GM18505 (cell line): ENCODE data around the gene CLSTN2.

Experiments
- ATAC-seq: cut with Tn5 transposase; IDR thresholded peaks from one replicate; pipeline ENCODE4 v1.9.1; 2021; ENCODE audit not compliant: unreplicated experiment
- POLR2A ChIP-seq: IDR thresholded peaks from 4 replicates; pipeline ENCODE4 v1.6.1; 2011; ENCODE audit warnings: borderline replicate concordance; ENCODE audit not compliant: insufficient read depth, insufficient read length; ENCODE audit errors: extremely low read depth

CLSTN2 gene

DNA sequence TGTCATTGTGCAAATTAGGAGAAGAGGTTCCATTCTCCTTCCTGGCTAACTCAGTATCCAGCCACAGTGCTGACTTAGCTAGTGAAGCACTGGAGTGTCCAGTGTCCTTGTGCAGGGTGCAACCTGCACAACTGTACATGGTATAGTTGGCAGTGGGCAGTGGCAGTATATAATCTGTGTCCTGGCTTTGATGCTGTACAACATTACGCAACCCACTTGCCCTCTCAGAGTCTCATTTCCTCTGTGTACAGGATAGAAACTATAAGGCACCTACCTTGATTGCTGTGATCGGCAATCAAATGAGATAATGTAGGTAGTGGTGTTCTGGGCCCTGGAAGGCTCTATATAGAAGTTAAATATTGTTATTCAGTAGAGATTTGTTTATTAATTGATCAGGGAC is 333.6 kb downstream of the CLSTN2 start:
- TF ChIP-seq POLR2A = no peak
- ATAC-seq = no peak

DNA sequence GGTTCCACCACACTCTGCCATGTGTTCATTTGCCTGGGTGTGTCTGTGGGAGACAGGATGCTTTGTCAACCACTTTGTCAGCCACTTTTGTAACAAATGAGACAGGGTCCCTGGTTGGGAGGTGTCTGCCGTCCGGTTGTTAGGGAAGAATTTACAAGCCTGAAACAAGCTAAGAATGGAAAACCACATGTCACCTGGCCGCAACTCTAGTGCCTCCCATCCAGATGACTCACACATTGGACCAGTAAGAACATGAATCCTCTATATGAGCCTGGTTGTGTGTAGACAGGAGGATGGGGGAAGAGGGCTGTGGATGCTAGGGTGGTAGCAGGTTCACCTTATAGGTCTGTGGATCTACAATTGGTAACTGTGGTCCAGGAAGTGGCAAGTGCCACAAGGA is 335.3 kb downstream of the CLSTN2 start:
- no peak for TF ChIP-seq POLR2A
- no peak for ATAC-seq

DNA sequence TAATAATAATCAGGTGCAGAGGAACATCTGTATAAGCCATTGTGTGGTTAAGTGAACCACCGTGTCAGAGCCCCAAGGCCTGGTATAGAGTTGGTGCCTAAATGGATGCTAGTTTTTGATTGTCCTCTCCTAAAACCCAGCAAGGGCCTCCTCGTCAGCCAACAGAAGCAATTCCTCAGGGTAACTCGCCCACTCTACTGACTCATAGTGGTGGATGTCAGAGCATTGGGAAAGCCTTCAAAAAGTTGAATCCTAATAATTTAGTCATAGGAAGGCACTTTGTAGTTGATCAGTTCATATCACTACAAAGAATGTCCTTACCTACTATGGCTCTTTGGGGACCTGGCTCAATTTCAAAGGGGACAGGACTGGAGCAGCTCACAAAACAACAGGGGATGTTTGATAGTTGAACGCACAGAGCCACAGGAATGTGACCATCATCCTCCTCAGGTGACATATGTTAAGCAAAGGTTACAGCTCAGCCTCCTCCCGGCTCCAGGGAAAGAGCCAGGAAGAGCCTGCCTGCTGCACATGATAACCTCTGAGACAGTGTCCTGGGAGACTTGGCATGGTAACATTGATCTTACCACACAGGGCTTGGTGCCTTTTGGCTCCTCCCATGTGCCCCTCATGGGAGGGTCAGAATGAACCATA is 338.7 kb downstream of the CLSTN2 start:
- ATAC-seq = no peak
- TF ChIP-seq POLR2A = no peak

DNA sequence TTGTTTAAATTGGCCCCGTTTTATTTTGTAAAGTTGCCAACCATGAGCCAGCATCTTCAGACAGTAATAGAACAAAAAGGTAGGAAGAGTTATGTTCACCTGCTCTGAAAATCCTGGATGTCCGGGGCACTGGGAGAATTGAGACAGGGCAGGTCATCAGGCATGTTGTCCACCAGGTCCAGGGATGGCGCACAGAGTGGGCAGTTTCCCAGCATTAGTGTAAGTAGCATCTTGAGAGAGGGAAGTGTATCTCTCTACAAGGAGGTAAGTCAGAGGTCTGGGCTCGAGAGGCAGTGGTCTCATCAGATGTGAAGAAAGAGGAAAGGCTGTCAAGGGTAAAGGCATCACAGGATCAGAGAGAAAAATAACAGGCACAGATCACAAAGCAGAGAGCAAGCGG is 339.4 kb downstream of the CLSTN2 start:
- no peak for TF ChIP-seq POLR2A
- ATAC-seq = no peak

DNA sequence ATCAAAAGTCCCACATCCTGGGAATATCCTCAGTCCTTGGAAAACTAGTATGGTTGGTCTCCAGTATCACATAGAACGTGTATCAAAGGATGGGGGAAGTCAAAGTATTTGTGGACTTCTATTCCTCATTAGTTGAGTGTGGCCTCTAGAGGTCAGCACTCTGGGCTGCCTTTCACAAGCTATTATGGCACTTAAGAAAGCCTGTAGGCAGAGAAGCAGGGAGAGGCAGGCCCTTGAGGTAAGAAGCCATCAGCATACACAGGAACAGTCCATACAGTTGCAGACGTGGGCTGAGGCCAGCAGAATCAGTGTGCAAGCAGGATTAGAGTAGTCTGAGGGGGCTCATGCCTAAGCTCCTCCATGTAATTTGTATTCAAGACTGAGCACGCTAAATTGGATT is 341.7 kb downstream of the CLSTN2 start:
- no peak for ATAC-seq
- TF ChIP-seq POLR2A = no peak

DNA sequence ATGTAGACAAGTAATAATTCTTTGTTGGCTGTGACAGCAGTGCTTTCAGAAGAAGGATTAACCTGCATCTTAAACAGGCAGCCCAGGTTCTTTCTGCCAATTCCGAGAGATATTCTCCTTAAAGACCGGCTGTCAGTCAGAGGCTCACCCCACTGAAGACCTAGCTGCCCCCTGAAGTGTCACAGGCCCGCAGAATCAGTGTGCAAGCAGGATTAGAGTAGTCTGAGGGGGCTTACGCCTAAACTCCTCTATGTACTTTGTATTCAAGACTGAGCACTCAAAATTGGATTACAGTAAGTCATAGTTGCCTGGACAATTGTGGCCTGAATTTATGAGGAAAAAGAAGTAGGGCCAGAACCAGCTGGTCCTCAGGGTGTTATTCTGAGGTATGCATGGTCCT is 342.9 kb downstream of the CLSTN2 start:
- no peak for TF ChIP-seq POLR2A
- no peak for ATAC-seq

DNA sequence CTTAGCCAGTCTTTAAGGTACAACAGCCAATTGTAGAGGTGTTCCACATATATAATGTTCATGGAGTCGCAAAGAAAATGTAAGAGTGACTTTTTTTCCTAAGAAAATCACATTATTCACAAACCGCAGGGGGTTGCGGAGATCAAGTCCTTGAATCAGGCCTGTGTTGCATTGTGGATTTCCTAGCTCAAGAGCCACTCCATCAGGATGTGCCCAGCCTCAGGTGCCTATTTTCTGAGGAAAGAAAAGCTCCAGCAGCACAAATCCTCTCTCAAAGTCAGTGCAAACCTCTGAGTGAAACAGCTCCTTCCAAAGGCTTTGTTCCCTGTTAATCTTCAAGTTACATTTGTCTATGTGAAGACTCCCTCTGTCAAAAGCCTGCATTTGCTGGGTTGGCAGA is 349.4 kb downstream of the CLSTN2 start:
- no peak for ATAC-seq
- no peak for TF ChIP-seq POLR2A

DNA sequence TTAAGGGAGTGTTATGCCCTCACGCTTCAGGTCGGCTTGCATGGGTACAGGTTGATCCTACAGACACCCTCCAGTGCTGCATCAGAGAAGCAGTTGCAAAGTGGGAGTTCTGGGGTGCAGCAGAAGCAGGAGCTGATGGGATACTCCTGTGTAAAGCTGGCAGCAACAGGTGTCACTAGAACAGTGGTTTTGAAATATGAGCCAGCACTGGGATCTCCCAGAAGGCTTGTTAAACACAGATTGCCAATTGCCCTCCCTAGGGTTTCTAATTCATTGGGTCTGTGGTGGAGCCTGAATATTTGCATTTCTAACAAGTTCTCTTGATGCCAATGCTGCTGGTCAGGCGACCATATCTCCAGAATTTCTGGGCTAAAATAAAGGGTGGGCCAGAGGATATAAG is 350.4 kb downstream of the CLSTN2 start:
- no peak for TF ChIP-seq POLR2A
- no peak for ATAC-seq

DNA sequence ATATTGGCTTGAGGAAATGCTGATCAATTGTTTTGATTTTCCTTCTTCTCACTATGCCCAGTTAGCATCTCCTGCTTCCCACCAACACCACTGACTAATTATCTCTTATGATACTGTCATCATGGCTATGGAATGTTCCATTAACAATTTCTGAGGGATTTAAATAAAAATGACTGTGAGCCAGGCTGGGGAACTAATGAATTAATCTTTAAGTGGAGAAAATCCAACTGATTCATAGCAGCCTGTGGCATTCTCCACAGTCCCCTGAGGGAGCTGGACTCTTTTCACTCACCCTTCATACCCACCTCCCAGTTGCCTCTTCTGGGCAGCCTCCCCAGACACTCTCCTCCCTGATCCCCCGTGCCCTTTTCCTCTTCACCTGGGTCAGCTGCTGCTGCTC is 353.6 kb downstream of the CLSTN2 start:
- ATAC-seq = no peak
- TF ChIP-seq POLR2A = no peak

DNA sequence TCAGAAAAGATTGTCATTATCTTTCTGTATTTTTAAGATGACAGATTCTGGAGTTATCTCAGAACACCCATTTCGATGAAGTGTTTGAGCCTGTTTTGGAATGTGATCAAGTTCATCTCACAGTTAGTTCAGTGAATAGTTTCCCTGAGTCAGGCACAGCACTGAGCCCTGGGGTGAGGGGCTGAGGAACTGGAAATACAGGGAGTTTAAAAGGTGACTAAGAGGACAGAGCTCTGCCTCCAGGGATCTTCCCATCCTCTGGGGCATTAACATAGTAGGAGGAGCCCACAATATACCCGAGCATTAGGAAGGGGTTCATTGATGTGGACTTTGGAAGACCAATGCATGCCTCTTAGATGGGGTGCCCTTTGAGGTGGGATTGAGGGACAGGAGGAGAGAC is 355.1 kb downstream of the CLSTN2 start:
- no peak for TF ChIP-seq POLR2A
- no peak for ATAC-seq

DNA sequence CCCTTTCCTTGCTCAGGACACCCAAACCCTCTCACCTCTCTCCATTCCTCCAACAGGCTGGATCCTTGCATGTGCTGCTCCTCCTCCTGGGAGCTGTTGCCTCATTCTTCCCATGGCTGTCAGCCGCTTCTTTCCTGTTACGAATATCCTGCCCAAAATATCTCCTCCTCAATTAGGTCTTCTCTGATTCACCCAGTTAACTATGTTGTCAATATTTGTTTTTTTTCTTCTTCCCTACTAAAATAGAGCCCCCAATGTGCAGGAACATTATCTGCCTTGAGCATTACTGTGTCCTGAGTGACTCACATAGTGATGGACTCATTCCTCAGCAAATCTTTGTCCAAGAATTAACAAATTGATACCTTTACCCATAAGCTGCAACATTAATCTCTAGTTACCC is 357.2 kb downstream of the CLSTN2 start:
- ATAC-seq = no peak
- TF ChIP-seq POLR2A = no peak

DNA sequence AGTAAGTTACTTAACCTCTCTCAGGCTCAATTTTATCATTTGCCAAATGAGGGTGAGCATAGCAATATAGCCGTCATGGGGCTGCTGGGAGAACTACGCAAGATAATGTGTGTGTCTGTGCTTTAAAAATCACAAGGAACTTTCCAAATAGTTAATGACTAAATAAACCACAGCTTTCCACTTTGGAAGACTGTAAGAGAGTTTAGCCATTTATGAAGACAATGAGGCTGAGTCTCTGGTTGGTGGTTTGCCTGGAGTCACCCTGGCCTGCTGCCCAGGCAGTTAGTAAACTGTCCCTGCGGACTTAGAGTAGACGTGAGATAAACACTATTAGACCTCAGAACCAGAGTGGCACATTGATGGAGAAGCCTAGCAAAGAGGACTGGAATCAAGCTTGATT is 357.7 kb downstream of the CLSTN2 start:
- no peak for TF ChIP-seq POLR2A

DNA sequence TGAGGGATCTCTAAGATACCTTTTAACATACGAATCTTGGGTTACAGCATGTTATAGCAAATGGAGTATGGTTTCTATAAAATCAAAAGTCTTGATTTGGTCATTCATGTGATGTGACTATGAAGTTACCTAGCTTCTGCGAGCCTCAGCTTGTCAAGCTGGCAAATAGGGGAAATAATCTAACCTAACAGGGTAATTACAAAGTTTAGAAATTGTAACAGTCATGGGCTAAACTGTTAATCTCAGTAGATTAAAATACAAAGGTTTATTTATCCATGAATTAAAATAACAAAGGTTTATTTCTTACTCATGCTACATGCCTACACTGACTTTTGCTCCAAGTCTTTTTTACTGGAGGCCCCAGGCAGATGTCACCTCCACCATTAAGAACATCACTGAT is 359.1 kb downstream of the CLSTN2 start:
- no peak for TF ChIP-seq POLR2A
- ATAC-seq = no peak

More for the DNA sequence above, 357.7 kb downstream of the CLSTN2 start:
- no peak for ATAC-seq

DNA sequence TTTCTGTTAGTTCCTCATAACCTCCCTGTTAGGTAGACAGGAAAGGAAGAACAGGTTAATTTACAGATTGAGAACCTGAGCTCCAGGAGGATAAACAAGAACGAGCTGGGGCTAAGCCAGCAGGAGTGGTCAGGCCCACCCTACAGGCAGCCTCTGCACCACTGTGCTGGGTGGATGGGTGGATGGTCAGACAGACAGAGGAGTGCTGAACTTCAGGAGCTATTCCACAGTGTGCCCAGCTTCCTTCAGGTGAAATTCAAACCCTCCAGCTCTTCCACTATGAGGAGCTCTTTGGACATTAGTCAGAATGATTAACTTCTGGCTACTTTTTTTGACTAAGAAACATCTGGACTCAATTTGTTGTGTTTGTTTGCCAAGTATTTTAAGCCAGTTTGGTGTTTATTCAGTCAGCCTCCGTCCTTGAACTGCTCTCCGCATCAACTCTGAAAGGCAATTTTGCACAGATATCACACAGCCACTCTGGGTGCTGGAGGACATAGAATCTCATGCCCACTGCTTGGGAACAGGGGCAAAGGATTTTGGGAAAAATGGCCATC is 361.9 kb downstream of the CLSTN2 start:
- no peak for ATAC-seq
- no peak for TF ChIP-seq POLR2A

DNA sequence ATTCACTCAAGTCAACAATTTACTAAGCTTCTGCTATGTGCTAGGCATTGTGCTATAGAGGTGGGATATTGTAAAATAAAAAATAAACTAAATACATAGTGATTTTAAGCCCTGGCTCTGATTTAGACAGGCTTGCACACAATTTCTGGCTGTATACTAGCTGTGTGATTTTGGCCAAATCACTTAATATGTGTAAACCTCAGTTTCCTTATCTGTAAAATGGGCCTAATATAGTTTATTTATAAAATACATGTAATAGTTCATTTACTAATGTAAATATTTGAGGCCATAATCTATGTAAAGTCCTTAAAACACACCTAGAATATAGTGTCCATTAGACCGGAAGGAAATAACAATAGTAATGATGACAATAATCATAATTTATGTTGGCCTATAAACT is 363.1 kb downstream of the CLSTN2 start:
- no peak for ATAC-seq
- TF ChIP-seq POLR2A = no peak
